NCI-H1694 treated with DMSO at 0.1 percent for 48 hours (cell line): Measurements from ENCODE around the gene DOCK2.
"Not testable (repeated sequence)": the region's sequence is repeated elsewhere in the genome, so short reads cannot be mapped to it uniquely, and the experiment has no call there.

Experiments used
- DNase-seq: peaks from one replicate; lab custom pipeline; 2025; lab: John Stamatoyannopoulos, UW

Gene DOCK2

DNA sequence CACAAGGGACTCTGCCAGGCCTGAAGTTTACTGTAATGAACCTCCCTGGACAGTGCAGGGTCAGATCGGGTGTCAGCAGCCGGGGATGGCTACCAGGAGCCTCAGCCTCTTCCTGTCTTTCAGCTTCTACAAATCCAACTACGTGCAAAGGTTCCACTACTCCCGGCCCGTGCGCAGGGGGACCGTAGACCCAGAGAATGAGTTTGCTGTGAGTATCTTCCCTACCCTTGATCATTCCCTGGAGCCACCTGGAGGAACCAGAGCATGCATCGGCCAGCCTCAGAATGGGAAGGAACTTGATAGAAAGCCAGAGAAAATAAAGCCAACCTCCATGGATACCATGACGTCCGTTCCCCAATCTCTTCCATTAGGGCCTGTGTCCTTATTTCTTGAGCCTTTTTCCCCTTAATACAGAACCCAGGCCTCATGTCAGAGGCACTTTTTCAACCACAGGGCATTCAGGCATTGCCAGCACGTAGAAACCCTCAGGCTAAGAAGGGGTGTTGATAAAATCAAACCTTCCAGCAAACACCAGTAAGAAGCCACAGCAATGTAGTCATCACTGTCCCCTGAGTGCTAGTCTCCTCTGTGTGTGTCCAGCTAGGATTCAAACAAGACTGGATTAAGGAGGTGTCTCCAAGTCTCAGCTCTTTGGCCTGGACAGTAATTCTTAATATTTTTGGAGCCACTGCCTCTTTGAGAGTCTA is 419.6 kb downstream of the DOCK2 start:
- DNase-seq = no peak

DNA sequence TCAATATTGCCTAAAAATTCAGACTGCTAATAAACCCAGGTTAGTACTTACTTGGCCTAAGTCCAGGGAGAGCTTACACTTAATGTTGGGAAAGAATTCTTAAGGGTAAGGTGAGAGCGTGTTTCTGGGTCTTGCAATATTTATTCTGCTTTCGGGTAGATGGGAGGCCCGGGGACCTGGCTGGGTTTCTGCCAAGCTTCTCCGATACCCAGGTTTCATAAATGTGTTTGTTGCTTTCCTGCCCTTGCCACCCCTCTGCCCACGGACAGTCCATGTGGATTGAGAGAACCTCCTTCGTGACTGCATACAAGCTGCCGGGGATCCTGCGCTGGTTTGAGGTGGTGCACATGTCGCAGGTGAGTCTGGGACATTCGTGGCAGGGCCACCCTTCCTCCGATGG is 420.2 kb downstream of the DOCK2 start:
- DNase-seq = no peak

DNA sequence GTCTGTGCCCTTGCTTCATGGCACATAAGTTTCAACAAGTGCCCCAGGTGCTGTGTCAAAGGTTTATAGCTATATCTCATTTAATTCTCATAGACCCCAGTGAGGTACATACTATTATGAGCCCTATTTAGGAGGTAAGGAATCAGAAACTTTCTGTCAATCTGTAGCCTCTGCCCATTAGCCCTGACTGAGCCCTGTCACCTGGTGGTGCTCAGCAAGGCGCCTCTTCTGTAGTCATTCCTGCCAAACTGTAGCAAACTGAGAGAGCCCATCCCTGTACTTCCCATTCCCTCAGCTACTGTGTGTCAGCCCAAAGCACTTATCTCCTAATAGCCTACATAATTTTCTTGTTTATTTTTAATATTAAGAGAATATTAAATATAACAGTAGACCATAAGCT is 422.1 kb downstream of the DOCK2 start:
- no peak for DNase-seq

DNA sequence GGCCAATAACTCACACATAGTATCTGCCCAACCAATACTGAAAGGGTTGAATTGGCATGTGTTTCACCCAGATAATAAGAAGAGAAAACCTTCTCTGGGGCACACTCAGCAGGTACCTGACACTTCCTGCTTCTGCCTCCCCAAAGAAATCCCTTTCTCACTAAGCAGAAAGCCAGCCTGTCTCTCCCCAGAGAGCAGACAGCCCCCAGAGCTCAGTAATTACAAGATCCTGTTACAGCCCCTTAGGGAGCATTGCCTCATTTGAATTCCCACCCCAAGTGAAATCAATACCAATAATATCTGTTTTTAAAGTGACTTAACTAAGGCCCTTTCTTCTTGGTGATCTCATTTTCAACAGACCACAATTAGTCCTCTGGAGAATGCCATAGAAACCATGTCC is 430.1 kb downstream of the DOCK2 start:
- no peak for DNase-seq

DNA sequence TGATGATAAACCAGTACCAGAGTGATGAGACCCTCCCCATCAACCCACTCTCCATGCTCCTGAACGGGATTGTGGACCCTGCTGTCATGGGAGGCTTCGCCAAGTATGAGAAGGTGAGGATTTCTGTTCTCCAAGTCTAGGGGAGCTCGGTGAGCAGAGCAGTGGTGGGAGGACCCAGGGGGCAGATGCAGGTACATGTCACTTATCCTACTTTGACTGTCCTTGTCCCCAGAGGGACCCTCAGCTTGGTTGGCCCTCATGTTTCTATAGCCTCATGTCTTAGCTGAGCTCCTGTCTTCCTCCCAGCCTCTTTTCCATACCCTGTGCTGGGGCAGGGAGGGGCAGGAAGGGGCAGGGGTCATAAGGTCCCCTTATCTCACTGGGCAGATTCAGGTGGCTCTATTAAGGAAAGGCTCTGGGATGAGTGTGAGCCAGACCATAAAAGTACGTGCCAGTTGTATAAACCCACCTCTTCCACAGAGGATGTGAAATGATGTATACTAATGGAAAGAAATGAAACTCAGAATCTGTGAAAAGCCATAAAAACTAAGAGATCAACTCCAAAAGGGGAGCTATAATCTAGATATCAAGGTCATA is 430.6 kb downstream of the DOCK2 start:
- no peak for DNase-seq

DNA sequence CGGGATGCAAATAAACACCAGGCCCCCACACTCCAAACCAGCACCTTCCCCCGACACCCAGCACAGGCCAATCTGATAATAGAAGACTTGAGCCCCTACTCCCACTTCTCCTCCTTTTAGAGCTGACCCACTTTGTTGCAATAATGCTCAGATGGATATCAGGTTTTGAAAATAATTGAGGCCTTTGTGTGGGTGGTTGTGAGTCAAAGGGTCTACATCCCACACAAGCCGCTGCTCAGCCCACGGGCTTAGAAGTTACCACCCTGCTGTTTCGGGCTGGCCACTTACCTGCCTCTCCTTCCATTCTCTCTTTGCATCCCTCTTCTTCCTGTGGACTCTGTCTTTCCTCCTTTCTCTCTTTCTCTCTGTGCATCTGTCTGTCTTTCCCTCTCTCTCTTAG is 432.4 kb downstream of the DOCK2 start:
- no peak for DNase-seq

DNA sequence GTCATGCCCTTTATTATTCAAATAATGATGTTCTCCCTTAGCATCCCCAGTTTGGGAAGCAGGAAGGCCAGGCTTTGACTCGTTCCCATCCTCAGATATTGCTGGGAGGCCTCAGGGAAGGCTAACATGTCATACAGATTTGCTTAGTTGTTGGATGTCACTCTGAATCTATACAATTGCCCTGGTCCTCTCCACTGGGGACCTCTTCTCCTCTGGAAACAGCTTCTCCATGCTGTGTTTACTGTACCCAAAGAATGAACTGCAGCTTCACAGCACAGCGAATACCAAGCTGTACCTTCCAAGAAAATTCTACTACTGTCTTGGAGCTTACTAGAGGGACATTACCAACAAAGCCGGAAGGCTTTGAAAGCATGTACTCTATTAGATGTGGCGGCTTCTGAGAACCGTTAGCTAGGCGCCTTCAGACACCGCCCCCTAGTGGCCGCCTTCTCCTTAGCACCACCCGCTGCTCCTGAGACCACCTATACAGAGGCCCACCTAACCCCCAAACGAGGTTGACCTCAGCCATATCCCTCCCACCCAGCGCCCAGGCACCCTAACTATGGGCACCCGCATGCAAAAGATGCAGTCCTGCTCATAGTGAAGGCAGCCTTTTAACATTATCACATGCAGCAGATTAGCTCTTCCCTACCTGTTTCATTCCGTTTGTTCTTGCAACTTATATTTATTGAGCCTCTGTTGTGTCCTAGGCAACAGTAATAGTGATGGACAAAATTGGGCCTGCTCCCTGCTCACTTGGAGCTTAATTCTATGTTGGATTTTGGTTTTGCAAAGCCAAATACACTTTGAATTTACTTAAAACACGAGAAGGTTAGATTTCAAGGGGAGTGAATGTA is 433.7 kb downstream of the DOCK2 start:
- DNase-seq = no peak

DNA sequence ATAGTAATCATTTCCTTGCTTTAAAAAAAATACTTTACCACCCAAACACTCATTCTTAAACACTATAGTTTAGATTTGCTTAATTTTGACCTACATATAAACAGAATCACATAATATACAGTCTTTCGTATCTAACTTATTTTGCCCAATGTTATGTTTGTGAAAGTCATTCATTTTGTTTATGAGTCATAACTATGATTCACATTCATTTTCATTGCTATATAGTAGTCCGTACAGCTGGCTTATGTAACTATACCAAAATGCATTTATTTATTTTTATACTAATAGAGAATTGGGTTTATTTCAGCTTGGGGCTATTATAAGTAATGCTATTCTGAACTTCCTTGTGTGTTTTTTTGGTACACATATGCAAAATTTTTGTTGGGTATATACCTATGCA is 434.7 kb downstream of the DOCK2 start:
- DNase-seq = no peak

DNA sequence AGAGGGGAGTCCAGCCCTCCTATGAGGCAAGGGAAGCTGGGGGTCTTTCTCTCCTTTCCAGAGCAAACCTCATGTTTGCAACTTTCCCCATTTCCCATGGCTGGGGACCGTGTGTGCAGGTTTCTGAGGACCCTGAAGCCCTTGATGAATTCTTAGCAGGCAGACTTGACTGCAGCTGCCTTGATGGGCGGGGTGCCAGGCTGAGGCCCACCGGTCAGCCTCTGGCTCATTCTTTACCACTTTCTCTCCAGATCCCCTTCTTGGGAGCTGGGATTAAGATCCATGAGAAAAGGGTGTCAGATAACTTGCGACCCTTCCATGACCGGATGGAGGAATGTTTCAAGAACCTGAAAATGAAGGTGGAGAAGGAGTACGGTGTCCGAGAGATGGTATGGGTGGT is 438.6 kb downstream of the DOCK2 start:
- no peak for DNase-seq

DNA sequence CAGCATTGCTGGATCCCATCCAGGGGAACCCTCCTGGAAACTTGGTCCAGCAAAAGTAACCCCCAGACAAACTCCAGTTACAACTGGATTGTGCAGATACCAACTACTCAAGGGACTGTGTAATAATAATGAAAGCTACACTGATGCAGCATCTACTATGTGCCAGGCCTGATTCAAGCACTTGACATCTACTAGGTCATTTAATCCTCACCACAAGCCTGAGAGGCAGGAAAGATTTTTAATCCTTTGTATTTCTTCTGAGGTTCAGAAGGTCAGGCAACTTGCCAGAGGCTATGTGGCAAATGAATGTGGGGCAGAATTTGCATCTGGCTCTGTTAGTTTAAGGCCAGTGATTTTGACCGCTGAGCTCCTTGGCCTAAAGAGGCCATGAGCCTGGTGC is 439.1 kb downstream of the DOCK2 start:
- no peak for DNase-seq

DNA sequence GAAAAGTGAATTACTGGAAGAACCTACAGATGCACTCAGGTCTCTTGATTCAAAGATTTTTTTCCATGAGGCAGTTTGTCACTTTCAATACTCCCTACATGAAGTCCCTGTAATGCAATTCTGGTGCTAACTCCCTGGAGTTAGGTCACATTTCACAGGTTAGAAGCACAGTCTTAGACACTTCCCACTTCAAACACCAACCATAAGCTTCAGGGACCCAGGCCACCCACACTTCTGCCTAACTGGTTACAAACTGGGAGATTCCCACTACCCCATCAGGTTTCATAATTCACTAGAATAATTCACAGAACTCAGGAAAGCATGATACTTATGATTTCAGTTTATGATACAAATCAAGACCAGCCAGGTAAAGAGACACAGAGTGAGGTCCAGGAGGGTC is 439.7 kb downstream of the DOCK2 start:
- no peak for DNase-seq

DNA sequence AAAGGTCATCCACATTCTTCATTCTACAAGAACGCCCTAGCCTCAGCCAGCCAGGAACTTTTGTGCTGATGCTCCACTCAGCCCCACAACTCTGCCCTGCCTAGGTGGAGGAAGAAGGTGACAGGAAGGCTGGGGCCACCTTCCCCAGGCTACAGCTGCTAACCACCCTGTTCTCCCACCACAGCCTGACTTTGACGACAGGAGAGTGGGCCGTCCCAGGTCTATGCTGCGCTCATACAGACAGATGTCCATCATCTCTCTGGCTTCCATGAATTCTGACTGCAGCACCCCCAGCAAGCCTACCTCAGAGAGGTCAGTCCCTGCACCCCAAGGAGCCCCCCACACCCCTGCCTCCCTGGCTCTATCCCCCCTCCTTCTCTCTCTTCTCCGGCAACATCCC is 440.5 kb downstream of the DOCK2 start:
- no peak for DNase-seq

DNA sequence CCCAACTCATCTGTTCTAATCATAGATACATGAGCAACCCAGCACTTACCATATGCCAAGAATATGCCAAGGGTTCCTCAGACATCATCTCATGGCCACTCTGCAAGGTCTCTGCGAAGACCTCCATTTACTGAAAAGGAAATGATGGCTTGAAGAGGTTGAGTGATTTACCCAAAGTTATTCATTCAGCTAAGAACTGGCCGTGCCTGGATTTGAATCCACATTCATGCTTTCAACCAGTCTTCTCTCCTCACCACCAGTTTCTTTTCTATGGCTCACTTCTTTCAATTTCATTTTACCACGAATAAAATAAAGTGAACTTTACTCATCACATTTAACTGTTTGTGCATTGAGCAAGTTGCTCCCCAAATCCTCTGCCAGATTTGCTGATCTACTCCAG is 441.4 kb downstream of the DOCK2 start:
- DNase-seq = no peak

DNA sequence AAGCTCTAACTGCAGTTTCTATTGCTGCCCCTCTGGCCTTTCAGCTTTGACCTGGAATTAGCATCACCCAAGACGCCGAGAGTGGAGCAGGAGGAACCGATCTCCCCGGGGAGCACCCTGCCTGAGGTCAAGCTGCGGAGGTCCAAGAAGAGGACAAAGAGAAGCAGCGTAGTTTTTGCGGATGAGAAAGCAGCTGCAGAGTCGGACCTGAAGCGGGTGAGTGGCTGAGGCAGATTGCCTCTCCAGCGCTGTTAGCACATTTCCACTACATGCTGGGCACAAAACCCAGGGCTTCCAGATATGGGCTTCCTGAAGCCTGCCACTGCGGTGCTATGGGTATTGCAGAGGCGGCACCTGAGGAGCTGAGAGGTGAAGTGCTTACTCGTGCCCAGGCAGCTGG is 441.9 kb downstream of the DOCK2 start:
- no peak for DNase-seq

DNA sequence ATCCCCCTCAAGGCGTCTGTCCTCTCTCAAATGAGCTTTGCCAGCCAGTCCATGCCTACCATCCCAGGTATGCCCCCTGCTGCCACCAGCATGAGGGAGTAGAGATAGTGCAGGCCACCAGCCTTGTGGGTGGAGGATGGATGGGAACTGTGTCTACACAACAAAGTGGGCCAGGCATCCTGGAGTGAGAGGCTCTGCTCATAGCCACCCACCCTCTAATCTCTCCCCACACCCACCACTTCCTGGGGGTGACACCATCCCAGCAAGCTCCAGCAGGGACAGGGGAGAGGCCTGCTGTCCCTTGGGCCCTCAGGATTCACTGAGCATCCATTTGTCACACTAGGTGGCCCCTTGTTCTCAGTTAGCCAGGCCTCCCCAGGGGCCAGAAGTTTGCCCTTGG is 443.1 kb downstream of the DOCK2 start:
- DNase-seq = no peak

DNA sequence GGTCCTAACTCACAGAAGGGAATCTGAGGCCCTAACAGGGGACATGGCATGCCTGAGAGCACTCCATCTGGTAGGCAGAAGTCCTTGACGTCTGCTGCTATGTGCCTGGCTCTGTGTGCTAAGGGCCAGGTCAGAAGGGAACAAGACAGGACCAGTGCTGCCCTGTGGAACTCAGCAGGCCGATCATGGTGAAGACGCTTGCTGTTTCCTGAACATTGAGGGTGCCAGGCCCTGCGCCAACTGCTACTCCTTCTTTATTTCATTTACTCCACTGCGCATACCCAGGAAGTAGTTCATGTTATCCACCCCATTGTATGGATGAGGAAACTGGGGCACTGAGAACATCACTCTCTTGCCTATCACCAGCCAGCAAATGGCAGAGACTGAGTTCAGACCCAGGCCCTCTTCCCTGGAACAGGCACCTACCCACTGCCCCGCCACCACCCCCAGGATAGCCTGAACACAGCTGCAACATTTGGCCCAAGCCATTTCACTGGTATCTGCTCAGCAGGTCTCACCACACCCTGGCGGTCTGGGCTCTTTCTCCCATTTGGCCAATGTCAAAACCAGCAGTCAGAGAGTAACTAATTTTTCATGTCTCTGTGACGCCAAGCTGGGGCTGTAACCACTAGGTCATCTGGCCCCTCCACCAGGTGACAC is 443.8 kb downstream of the DOCK2 start:
- DNase-seq = no peak

DNA sequence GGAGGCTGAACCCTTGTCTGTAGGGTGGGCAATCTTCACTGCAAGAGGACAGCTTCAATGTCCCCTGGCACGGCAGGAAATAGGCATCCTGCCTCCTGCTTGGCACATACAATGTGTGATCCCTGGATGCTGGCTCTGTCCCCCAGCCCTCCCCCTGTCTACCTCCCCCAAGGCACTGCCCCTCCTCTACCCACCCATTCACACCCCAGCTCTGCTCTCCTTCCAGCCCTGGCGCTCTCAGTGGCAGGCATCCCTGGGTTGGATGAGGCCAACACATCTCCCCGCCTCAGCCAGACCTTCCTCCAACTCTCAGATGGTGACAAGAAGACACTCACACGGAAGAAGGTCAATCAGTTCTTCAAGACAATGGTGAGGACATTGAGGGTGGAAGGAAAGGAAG is 444.5 kb downstream of the DOCK2 start:
- DNase-seq = no peak

DNA sequence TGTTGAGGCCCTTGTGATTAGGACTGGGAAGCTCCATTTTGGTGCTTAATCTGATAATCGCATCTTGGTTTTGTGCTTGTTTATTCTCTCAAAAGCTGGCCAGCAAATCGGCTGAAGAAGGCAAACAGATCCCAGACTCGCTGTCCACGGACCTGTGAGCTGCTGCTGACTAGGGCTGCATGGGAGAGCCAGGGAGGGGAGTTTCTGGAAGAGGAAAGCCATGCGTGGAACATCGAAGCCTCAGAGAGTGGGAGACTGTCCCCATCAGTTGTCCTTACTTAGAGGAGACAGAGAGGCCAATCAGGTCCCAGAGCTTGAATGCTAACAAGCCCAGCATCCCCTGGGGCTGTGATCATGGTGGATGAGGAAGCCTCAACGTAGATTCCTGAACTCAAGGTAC is 445.6 kb downstream of the DOCK2 start:
- no peak for DNase-seq

DNA sequence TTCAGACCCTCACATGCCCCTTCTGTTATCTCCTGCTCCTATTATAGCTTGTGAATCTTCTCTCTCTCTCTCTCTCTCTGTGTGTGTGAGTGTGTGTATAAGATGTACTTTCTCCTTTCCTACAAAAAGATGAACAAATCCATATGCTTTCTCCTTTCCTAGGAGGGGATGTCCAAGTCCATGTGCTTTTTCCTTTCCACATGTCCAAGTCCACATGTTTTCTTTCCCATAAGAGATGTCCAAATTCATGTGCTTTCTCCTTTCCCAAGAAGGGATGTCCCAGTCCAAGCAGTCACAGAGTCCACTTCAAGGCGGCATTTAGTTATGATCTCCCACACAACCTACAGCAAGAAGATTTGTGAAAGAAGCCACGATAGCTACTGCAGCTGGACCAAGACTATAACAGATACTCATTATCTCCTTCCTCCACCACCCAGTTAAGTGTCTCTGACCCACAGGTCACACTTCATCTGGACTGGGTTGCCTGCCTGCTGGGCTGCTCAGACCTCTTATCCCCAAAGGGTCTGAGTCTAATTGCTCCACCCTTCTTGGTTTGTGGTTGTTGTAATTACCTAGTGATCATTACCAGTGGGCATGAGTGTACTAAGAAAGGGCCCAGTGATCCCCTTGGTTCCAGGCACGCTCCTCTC is 450.2 kb downstream of the DOCK2 start:
- no peak for DNase-seq

DNA sequence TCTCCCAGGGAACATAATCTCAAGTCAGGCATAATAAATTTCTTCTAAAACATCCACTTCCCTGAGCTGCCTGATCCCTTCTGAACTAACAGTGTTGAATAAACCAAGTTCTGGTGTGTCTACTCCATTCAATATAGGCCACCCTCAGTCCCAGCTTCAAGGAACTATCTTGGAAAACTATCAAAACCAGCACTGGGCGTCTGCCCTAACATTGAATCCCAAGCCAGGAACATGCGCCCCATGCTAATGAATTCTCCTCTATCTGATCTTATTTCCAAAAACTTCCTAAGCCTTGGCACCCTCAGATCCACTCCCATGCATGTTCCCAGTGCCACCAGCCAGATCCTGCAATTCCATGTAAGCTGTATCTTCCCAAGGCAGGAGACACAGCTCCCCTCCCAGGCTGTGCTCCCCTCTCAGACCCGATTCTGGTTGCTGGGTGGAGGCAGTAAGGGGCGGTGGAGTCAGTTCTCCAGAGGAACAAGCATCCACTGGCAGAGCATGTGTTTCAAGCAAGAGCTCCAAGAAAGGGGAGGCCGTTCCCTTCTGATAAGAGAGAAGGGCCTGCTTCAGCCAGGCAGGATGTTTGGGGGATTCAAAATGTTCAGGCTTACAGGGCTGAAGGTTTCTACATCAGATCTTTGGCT is 455.5 kb downstream of the DOCK2 start:
- no peak for DNase-seq

DNA sequence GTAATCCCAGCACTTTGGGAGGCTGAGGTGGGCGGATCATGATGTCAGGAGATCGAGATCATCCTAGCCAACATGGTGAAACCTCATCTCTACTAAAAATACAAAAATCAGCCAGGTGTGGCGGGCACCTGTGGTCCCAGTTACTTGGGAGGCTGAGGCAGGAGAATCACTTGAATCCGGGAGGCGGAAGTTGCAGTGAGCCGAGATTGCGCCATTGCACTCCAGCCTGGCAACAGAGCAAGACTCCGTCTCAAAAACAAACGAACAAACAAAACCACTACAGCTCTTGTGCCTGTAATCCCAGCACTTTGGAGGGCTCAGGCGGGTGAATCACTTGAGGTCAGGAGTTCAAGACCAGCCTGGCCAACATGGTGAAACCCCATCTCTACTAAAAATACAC is 457.3 kb downstream of the DOCK2 start:
- not testable (repeated sequence) for DNase-seq

DNA sequence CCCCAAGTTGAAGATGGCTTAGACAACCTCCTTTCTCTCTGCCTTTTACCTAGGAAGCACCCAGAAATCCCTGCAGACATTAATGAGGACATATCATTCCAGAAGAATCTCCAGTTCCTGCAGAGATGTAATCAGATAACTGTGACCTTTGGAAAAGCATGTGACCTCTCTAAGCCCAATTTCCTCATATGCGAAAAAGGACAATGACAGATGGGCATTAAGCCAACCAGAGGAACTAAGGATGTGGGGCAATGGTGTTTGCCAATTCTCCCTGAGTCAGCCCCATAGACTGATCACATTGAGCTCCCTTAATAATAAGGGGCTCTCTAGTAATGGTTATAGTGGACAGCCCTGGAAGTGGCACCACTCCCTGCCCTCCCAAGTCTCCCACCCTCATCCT is 458.6 kb downstream of the DOCK2 start:
- DNase-seq = no peak
